ENCODE data around the gene DDX27. TPM values are rescaled to one million over a fixed set of nuclear protein-coding genes. Genes with fewer than 3 reads are reported as not detected.
A peak's percentile ranks its signal among the peaks of the same experiment; 100 is the strongest.

Gene DDX27
- polyA plus RNA-seq, 4 donors: 44.9 to 47.3 (median 46.1) TPM

DNA sequence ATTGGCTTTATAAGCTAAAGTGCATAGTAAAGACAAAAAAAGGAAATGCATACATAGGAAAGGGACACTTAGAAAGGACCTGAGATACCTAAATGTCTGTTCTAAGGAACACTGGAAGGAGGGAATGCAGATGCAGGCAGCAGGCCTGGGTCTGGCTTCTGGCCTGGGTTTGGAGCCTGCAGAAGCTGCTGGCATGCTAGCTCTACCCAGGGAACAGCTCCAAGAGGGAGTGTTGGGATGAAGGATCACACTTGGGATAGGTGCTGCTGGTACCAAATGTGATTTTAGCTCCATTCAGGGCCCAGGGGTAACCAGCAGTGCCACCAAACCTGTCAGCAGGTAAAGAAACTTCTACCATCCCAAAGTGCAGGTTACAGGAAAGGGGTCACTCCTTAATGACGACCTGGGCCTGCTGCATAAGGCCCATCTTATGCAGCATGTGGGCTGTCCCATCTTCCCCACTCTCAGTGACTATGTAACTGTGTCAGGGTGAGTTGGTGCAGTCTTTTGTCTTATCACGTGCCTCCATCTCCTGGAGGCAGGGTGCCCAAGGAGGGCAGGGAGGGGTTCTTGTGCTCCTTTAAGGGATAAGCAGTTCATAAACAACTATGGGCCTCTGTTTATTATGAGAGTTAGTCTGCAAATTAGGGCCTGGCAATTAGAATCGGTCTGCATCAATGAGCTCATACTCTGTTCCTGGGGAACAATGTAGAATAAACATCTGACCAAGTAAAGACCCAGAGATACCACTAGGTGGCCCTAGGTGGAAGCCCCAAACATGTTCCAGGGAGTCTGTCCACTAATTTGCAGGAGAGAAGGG, 26.9 kb downstream of the DDX27 start:
- peak in 1 of 4 donors; percentile 21 for DNase-seq (ENCODE audit: low read depth in 4 of 4, low spot score in 3 of 4)

DNA sequence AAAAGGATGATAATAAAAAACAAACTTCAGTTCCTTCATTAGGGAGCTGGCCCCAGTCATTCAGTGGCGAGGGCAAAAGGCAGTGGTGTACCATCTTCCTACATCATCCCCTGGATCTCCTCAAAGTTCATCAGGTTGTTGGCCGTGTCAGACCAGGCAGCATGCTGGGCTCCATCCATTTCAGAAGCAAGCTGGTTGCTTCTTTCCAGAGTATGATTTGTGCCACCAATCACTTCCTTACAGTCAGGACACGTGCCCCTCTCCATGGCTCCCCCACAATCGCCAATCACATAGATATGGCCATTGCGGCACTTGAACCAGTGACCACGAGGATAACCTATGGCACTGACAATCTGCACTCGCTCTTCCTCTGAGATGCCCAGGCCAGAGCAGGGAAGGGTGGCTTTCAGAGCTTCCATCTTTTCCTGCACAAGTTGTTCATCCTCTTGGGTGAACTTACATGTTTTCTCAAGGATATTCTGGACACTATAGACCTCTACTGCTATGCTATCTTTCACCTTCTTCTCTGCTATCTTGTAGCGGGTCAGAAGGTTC, 28.0 kb downstream of the DDX27 start:
- no peak for DNase-seq (ENCODE audit: low read depth in 4 of 4, low spot score in 3 of 4)

DNA sequence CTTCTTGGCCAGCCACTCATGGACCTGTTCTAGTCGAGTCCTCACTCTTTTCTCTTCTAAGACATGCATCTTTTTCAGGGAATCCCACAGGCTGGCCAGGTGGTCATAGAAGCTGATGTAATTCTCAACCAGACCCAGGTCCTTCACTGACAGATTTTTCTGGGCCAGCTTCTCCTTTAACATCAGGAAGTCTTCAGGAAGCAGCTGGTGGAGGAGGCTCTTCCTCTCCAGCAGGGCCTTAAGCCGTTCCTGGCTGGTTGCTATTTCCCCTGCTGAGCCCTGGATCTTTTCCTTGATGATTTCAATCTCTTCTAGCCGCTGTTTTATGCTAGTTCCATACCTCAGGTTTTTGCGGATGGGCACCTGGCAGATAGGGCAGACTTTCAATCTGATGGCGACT, 28.6 kb downstream of the DDX27 start:
- no peak for DNase-seq (ENCODE audit: low read depth in 4 of 4, low spot score in 3 of 4)

DNA sequence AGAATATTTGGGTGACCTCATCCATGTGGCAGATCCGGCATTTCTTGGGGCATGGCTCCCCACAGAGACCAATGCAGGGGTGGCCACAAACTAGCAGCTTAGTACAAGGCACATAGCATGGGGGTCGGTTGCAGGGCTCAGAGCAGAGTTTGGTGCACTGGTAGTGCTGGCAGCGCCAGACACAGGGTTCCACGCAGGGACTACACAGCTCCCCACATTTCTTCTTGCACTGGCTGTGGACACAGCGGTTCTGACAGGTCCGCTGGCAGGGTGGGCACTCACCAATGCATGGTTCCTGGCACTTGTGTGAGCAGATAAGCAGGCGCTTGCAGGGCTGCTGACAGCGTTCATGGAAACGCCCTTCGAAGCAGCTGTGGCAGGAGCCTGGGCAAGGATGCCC, 29.1 kb downstream of the DDX27 start:
- DNase-seq (ENCODE audit: low read depth in 4 of 4, low spot score in 3 of 4): no peak

GRCh38 chr20:49248879-49249665, 29.9 kb downstream of the DDX27 start:
- DNase-seq (ENCODE audit: low read depth in 4 of 4, low spot score in 3 of 4): no peak

DNA sequence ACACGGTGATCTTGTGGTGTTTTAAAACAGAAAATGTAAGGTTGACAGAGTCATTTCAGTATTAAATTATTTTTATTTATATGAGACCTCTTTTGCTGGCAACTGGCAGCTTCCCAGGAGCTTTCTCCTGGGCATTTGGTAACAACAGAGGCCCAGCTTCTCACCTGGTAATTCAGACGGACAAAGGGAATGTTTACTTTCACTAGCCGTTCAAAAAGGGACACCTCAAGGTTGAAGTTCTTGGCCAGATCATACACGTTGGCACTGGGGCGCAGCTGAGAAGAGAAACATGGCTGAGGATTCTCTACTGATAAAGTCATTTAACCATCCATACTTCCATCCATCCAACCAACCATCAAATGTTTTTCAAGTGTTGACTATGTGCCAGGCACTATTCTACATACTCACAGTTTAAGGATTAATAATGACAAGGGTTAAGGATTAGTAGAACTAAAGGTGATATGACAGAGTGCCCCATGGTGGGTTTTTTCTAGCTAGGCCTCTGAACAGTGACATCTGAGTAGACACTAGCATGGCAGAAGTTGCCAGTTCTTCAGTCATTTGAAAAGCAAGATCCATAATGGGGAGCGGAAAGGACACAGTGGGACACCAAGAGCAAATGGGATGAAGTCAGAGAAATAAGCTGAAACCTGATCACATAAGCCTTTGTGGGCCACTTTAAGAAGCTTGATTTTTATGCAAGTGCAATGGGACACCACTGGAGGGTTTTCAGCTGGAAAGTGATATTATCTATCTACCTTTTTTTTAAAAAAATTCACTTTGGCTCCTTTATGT, 33.5 kb downstream of the DDX27 start:
- DNase-seq (ENCODE audit: low read depth in 4 of 4, low spot score in 3 of 4): no peak

DNA sequence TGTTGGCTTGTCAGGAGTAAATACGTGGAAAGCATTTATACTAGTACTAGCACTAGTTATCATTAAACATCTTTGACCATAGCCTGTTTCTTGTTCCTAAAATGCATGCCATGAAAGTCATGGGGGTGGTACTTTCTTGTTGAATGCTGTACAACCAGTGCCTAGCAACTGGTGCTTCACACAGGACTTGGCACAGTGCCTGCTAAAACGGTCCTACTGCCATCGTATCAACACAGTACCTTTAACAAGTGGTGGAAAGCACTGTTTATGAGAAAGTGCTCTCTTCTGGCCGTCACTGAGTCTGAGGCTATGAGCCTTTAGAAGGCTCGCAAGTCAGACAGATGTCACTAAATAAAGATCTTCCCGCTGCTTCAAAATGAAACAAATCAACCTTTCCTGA, 37.0 kb downstream of the DDX27 start:
- no peak for DNase-seq (ENCODE audit: low read depth in 4 of 4, low spot score in 3 of 4)

- no peak for DNase-seq (ENCODE audit: low read depth in 4 of 4, low spot score in 3 of 4)
These were observed 40.1 kb downstream of the DDX27 start for GRCh38 chr20:49259284-49259683.

DNA sequence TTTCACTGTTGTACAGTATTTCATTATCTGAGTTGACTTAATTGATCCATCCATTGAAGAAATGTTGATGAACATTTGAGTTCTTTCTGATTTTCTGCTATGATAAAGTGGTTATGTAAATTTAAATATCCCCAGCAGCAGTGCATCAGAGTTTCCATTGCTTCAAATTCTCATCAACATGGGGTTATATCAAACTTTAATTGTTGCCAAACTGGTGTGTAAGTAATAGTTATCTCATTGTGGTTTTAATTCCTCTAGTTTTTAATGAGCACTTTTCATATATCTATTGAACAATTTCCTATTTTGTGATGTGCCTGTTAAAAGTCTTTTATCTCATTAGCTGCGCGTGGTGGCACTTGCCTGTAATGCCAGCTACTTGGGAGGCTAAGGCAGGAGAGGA, 40.6 kb downstream of the DDX27 start:
- no peak for DNase-seq (ENCODE audit: low read depth in 4 of 4, low spot score in 3 of 4)

DNA sequence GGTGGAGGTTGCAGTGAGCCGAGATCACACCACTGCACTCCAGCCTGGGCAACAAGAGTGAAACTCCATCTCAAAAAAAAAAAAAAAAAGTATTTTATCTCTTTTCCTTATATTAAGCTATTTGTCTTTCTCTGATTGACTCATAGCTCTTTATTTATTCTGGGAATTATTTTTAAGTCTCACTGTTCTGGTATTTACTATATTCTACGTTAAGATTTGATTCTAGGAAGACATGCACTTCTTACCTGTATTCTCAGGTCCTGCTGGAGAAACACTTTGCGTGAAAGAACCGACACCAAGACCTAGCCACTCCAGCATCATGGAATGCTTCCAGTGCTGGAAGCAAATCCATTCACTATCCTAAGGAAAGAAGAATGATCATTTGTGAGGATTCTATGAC, 41.0 kb downstream of the DDX27 start:
- no peak for DNase-seq (ENCODE audit: low read depth in 4 of 4, low spot score in 3 of 4)

- no peak for DNase-seq (ENCODE audit: low read depth in 4 of 4, low spot score in 3 of 4)
These were observed 42.0 kb downstream of the DDX27 start for GRCh38 chr20:49261173-49261572.

GRCh38 chr20:49262444-49262843, 43.2 kb downstream of the DDX27 start:
- DNase-seq (ENCODE audit: low read depth in 4 of 4, low spot score in 3 of 4): no peak

DNA sequence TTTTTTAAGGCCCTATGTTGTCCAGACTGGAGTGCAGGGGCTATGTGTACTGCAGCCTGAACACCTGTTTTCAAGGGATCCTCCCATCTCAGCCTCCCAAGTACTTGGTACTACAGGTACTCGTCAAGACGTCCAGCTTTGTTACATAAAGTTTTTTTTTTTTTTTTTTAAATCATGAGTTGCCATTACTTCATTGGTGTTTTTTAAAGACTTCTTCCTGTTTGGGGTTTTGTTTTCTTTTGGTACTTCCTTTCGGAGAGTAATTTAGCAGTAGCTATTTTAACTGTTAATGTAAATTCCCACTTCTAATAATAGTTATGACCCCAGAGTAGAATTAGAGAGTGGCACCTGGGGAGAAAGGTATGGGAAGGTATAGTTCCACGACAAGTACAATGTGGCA, 48.1 kb downstream of the DDX27 start:
- DNase-seq (ENCODE audit: low read depth in 4 of 4, low spot score in 3 of 4): no peak

GRCh38 chr20:49268600-49269365, 49.6 kb downstream of the DDX27 start:
- DNase-seq (ENCODE audit: low read depth in 4 of 4, low spot score in 3 of 4): no peak

DNA sequence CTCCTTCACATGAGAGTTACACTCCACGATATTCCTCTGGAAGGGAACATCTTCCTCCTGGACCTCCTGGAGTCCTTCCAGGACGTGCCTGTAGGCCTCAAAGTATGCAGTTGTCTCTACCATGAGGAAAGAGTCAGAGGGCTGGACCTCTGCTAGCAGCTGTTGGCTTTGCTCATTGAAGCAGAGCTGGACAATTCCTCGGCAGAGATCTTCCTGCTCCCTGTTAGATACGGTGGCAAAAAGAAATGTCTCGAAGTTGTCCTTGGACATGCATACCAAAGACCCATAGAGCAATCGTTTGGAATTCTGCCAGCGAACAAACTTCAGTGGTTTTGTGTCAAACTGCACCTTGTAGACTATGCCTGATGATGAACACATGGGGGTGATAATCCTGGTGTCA, 51.0 kb downstream of the DDX27 start:
- DNase-seq (ENCODE audit: low read depth in 4 of 4, low spot score in 3 of 4): no peak

- no peak for DNase-seq (ENCODE audit: low read depth in 4 of 4, low spot score in 3 of 4)
These were observed 51.5 kb downstream of the DDX27 start for GRCh38 chr20:49270736-49271135.

GRCh38 chr20:49272654-49273053, 53.4 kb downstream of the DDX27 start:
- DNase-seq (ENCODE audit: low read depth in 4 of 4, low spot score in 3 of 4): no peak

DNA sequence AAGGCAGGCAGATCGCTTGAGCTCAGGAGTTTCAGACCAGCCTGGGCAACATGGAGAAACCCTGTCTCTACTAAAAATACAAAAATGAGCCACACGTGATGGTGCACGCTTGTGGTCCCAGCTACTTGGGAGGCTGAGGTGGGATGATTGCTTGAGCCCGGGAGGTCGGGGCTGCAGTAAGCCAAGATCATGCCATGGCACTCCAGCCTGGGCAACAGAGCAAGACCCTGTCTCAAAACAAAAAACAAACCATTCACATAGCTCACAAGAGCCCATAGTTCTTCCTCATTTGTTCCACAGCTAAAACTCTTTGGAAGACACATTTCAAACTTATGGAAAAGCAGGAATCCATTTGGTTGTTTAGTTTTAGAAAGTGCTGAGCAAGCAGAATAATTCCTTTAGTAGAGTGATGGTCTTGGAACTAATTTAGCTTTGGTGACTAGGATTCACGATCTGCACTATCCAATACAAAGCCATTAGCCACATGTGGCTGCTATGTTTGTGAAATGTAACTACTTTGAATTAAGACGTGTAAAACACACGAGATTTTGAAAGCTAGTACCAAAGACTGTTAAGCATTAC, 54.6 kb downstream of the DDX27 start:
- no peak for DNase-seq (ENCODE audit: low read depth in 4 of 4, low spot score in 3 of 4)

DNA sequence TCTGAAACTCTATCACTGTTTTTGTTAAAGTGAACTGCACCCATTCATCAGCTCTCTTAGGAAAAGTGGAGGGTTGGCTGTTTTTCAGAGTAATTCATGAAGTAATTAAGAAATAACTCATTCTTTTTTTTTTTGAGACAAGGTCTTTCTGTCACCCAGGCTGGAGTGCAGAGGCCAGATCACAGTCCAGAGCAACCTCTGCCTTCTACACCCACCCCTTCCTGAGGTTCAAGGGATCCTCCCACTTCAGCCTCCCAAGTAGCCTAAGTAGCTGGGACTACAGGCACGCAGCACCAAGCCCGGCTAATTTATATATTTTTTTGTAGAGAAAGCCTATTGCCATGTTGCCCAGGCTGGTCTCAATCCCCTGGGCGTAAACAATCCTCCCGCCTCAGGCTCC, 56.0 kb downstream of the DDX27 start:
- no peak for DNase-seq (ENCODE audit: low read depth in 4 of 4, low spot score in 3 of 4)

GRCh38 chr20:49275636-49276035, 56.4 kb downstream of the DDX27 start:
- DNase-seq (ENCODE audit: low read depth in 4 of 4, low spot score in 3 of 4): no peak

Measured in right renal pelvis (tissue), 4 donors.